Glutamatergic neuron (in vitro differentiated cells): Measurements from ENCODE around the gene PPIB. TPM values are rescaled to one million over a fixed set of nuclear protein-coding genes. Genes with fewer than 3 reads are reported as not detected.

Experiments used
- DNase-seq: peaks from one replicate; pipeline ENCODE4 v3.0.0; 2022
- H3K27ac Mint-ChIP-seq: one replicate; pipeline ENCODE4 v1.8.0; 2020; ENCODE audit warnings: mild to moderate bottlenecking, mixed read lengths, inconsistent platforms; ENCODE audit not compliant: unreplicated experiment
- H3K27me3 Mint-ChIP-seq: one replicate; pipeline ENCODE4 v1.8.0; 2020; ENCODE audit warnings: mild to moderate bottlenecking, moderate library complexity, mixed read lengths, inconsistent platforms; ENCODE audit not compliant: unreplicated experiment
- H3K36me3 Mint-ChIP-seq: one replicate; pipeline ENCODE4 v1.8.0; 2020; ENCODE audit warnings: mild to moderate bottlenecking, mixed read lengths, inconsistent platforms; ENCODE audit not compliant: unreplicated experiment
- H3K4me1 Mint-ChIP-seq: one replicate; pipeline ENCODE4 v1.8.0; 2020; ENCODE audit warnings: mild to moderate bottlenecking, low read depth, mixed read lengths, inconsistent platforms; ENCODE audit not compliant: unreplicated experiment
- H3K4me3 Mint-ChIP-seq: one replicate; pipeline ENCODE4 v1.8.0; 2020; ENCODE audit warnings: mild to moderate bottlenecking, mixed read lengths, inconsistent platforms; ENCODE audit not compliant: unreplicated experiment
- H3K9me3 Mint-ChIP-seq: one replicate; pipeline ENCODE4 v1.8.0; 2020; ENCODE audit warnings: mild to moderate bottlenecking, moderate library complexity, mixed read lengths, inconsistent platforms; ENCODE audit not compliant: unreplicated experiment
- long read RNA-seq: library from polyadenylated mRNA; unstranded; transcript quantifications from one replicate; pipeline ENCODE4 v2.0.0, GENCODE V29; 2020; ENCODE audit not compliant: unreplicated experiment
- total RNA-seq: library from RNA; stranded (reverse); fragmentation: NEBNext Ultra II Directional; extraction: Animal tissue kit (Norgen Biotek cat#: 25700); gene quantifications from one replicate; pipeline ENCODE4 v1.2.1, GENCODE V29; 2021; ENCODE audit not compliant: unreplicated experiment
- TF ChIP-seq, protein P1 (sequence below): fragments of 200-600 bp; sonication (generic); IDR thresholded peaks from one replicate; pipeline ENCODE4 v1.5.0; 2021; ENCODE audit not compliant: partially characterized antibody, unreplicated experiment

The PPIB gene
- 228 TPM for total RNA-seq
- long read RNA-seq, transcript PPIB-201 (5 exons, 1,081 nt): major isoform, 199 of 204 reads
- long read RNA-seq, partial matches to known transcripts: 0 of 204 reads
- long read RNA-seq, other reads (novel, unspliced or antisense): 5 of 204 reads

GRCh38 chr15:64162869-64163658 lies at the start of gene PPIB:
Gene PPIB (minus strand): TSS chr15:64163022. CDS start chr15:64162986, 36 bp downstream.
- peak within 1 kb of the TSS; percentile 88 for H3K27ac Mint-ChIP-seq
- DNase-seq: peak; percentile 96
- H3K9me3 Mint-ChIP-seq: peaks cover 18% of the 10 kb centered on the region
- TF ChIP-seq, protein P1, sequence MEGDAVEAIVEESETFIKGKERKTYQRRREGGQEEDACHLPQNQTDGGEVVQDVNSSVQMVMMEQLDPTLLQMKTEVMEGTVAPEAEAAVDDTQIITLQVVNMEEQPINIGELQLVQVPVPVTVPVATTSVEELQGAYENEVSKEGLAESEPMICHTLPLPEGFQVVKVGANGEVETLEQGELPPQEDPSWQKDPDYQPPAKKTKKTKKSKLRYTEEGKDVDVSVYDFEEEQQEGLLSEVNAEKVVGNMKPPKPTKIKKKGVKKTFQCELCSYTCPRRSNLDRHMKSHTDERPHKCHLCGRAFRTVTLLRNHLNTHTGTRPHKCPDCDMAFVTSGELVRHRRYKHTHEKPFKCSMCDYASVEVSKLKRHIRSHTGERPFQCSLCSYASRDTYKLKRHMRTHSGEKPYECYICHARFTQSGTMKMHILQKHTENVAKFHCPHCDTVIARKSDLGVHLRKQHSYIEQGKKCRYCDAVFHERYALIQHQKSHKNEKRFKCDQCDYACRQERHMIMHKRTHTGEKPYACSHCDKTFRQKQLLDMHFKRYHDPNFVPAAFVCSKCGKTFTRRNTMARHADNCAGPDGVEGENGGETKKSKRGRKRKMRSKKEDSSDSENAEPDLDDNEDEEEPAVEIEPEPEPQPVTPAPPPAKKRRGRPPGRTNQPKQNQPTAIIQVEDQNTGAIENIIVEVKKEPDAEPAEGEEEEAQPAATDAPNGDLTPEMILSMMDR: no peak
- H3K4me1 Mint-ChIP-seq: peaks cover 28% of the 10 kb centered on the region
- peak within 1 kb of the TSS; percentile 94 for H3K4me3 Mint-ChIP-seq
- H3K36me3 Mint-ChIP-seq: peaks cover 4% of the 10 kb centered on the region
- H3K27me3 Mint-ChIP-seq: peaks cover 5% of the 10 kb centered on the region

DNA sequence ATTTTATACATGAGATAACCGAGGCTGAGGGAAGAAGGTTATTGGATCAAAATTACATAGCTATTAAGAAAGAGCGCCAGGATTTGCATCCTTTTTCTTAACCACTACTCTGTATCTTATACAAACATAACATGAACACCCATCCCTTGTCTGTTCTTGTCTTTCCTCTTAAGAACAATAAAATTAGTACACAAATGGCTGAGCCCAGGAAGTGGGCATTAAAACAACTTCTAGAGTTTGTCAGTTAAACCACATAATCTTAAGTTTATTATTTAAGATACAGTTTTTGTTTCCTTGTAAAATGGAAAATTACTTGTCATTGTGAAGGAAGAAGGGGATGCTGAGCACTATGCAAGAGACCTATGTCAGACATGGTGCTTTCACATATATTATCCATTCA lies 48.9 kb upstream of the PPIB start:
- Mint-ChIP-seq H3K4me1 (peaks cover 14% of the 10 kb centered on the region), H3K27ac (no peak overlapping the region), H3K4me3 (no peak overlapping the region), H3K9me3 (no peaks in the 10 kb centered on the region), H3K27me3 (peaks cover 2% of the 10 kb centered on the region), H3K36me3 (no peaks in the 10 kb centered on the region)
- no peak for DNase-seq
- TF ChIP-seq, protein P1: no peak

- peaks cover 2% of the 10 kb centered on the region for H3K27me3 Mint-ChIP-seq
- peaks cover 14% of the 10 kb centered on the region for H3K4me1 Mint-ChIP-seq
- H3K36me3 Mint-ChIP-seq: no peaks in the 10 kb centered on the region
- no peak for DNase-seq
- H3K27ac Mint-ChIP-seq: no peak overlapping the region
- TF ChIP-seq, protein P1: no peak
- H3K9me3 Mint-ChIP-seq: no peaks in the 10 kb centered on the region
- H3K4me3 Mint-ChIP-seq: no peak overlapping the region
Measured at GRCh38 chr15:64210371-64210770, 47.5 kb upstream of the PPIB start.

DNA sequence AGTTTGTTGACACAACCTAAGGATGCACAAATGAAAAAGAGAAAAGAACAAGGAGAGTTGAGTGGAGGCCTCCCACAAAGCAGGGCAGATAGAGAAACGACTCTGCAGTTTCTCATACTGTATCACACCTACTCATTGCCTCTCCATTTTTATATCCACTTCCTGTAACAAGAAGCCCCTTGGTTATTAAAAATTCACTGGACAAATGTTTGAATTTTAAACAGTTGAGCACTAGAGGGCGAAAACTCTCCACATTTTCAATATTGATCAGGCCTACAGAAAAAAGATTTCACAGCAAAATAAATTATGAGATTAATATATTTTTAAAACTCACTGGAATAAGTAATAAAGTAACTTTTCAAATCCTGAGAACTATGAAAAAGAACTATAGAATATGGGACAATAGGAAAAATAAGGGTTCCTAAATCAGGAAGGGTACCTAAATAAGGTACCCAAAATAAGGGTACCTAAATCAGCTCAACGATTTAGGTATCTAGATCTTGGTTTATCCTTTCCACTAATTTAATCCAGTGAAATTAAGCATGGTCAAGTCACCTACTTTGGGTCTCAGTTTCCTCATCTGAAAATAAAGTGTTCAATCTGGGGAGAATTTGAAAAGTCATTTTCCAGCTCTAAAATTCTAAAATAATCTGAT lies 47.0 kb upstream of the PPIB start:
- no peak for DNase-seq
- H3K4me1 Mint-ChIP-seq: peaks cover 14% of the 10 kb centered on the region
- no peaks in the 10 kb centered on the region for H3K9me3 Mint-ChIP-seq
- H3K4me3 Mint-ChIP-seq: no peak overlapping the region
- TF ChIP-seq, protein P1: peak; percentile 53
- peaks cover 2% of the 10 kb centered on the region for H3K27me3 Mint-ChIP-seq
- no peak overlapping the region for H3K27ac Mint-ChIP-seq
- H3K36me3 Mint-ChIP-seq: no peaks in the 10 kb centered on the region
